HepG2 (cell line): Measurements from ENCODE around the gene ADCY7. TPM values are rescaled to one million over a fixed set of nuclear protein-coding genes. Genes with fewer than 3 reads are reported as not detected.

Experiments used
- ATAC-seq: fragments of 200-7000 bp; cut with Tn5 transposase; 3 replicates; pipeline ENCODE4 v1.9.1; 2020; ENCODE audit warnings: mild to moderate bottlenecking, moderate library complexity
- BruUV-seq: library from RNA; stranded (reverse); fragments of 400-500 nt; replicated peaks from 2 replicates; lab custom pipeline; 2021; lab: Mats Ljungman, UMichigan
- CTCF ChIA-PET: fragments of 300-600 bp; formaldehyde crosslinking; extraction: SDS; loops from one replicate; lab custom pipeline; 2021; ENCODE audit warnings: low total read pairs, inconsistent platforms, low intra/inter-chr PET ratio; lab: Yijun Ruan, JAX
- POLR2A ChIA-PET: fragments of 350-600 bp; sonication (Branson Sonifier 250); formaldehyde crosslinking; loops from one replicate; lab custom pipeline; 2020; ENCODE audit warnings: antibody characterized with exemption, inconsistent platforms; lab: Yijun Ruan, JAX
- DNase-seq: peaks from one replicate; pipeline ENCODE4 v3.0.0-alpha.2; 2015; ENCODE audit warnings: low spot score
- FAIRE-seq: peaks from 3 replicates; lab custom pipeline; 2011; peaks lifted over from hg19 to GRCh38; lab: Jason Lieb, UNC
- H2AFZ ChIP-seq: one replicate; pipeline ENCODE4 v1.6.1; 2011; ENCODE audit warnings: low read length, inconsistent platforms
- H3K27ac ChIP-seq: fragments of 300-600 bp; 3 replicates; pipeline ENCODE4 v1.8.0; 2011; ENCODE audit warnings: mixed run types, mild to moderate bottlenecking, mixed read lengths, low read length, inconsistent platforms; ENCODE audit not compliant: insufficient read depth; ENCODE audit errors: extremely low read length
- H3K27me3 ChIP-seq, 2 experiments: fragments of 200-600 bp in 1 of 2; 2 replicates in 1 of 2; 3 replicates in 1 of 2; pipeline versions ENCODE4 v1.6.0 to v1.8.0; 2011; ENCODE audit warnings: low read length in 2 of 2, mild to moderate bottlenecking in 2 of 2, moderate library complexity in 2 of 2, inconsistent platforms in 1 of 2; ENCODE audit not compliant: insufficient read depth in 2 of 2, control insufficient read depth in 1 of 2
- H3K36me3 ChIP-seq, 2 experiments: fragments of 200-600 bp in 1 of 2; replicated peaks in 1 of 2; 2 replicates in 1 of 2; 3 replicates in 1 of 2; pipeline versions ENCODE4 v1.5.1 to v1.8.0; 2011; ENCODE audit warnings: low read length in 2 of 2, inconsistent platforms in 1 of 2; ENCODE audit not compliant: insufficient read depth in 2 of 2, control insufficient read depth in 1 of 2
- H3K4me1 ChIP-seq: 2 replicates; pipeline ENCODE4 v1.5.1; 2012; ENCODE audit warnings: low read length, inconsistent platforms; ENCODE audit not compliant: insufficient read depth
- H3K4me2 ChIP-seq: 2 replicates; pipeline ENCODE4 v1.6.0; 2011; ENCODE audit warnings: low read depth, low read length, inconsistent platforms
- H3K4me3 ChIP-seq, 3 experiments: fragments of 200-600 bp in 1 of 3; sonication (generic), shearing (Covaris generic) in 1 of 3; replicated peaks in 1 of 3; 2 replicates each; pipeline ENCODE4 v1.5.1; 2011 to 2016; ENCODE audit warnings: low read length in 3 of 3, inconsistent platforms in 2 of 3, low read depth in 2 of 3, mild to moderate bottlenecking in 2 of 3, control low read depth in 1 of 3, mixed read lengths in 1 of 3; ENCODE audit not compliant: insufficient read depth in 1 of 3
- H3K79me2 ChIP-seq: one replicate; pipeline ENCODE4 v1.6.1; 2011; ENCODE audit warnings: low read length, inconsistent platforms; ENCODE audit not compliant: insufficient read depth
- H3K9ac ChIP-seq: 2 replicates; pipeline ENCODE4 v1.6.0; 2011; ENCODE audit warnings: mild to moderate bottlenecking, low read depth, low read length, inconsistent platforms; ENCODE audit not compliant: insufficient read depth
- H3K9me3 ChIP-seq: 2 replicates; pipeline ENCODE4 v1.5.1; 2012; ENCODE audit warnings: mild to moderate bottlenecking, low read length
- H4K20me1 ChIP-seq: 2 replicates; pipeline ENCODE4 v1.6.0; 2011; ENCODE audit warnings: inconsistent platforms, mild to moderate bottlenecking, low read length, moderate library complexity; ENCODE audit not compliant: insufficient read depth
- BATF2 ChIP-seq: sonication (generic); formaldehyde crosslinking; IDR thresholded peaks from 2 replicates; pipeline ENCODE4 v1.8.0; 2022; ENCODE audit warnings: mild to moderate bottlenecking, missing genetic modification reagents, moderate library complexity
- MXD3 ChIP-seq: IDR thresholded peaks from 2 replicates; pipeline ENCODE4 v1.6.1; 2016; ENCODE audit warnings: mild to moderate bottlenecking, missing biosample characterization, missing genetic modification reagents
- ZNF740 ChIP-seq: sonication (generic); formaldehyde crosslinking; IDR thresholded peaks from 2 replicates; pipeline ENCODE4 v1.4.0; 2020; ENCODE audit warnings: missing genetic modification reagents
- WGBS: methylation state at CpG from one replicate; pipeline ENCODE4 v1.1.6; 2017; ENCODE audit warnings: low lambda C conversion rate; 5-methylcytosine and 5-hydroxymethylcytosine counted together
- in situ Hi-C: cut with HindIII; loops from 2 replicates; pipeline ENCODE4 v1.10.0; 2017; ENCODE audit warnings: low pct_unique_long_range_greater_than_20kb; ENCODE audit not compliant: extremely low pct_ligation_motif_present
- intact Hi-C: fragments of 100-400 bp; cut with micrococcal nuclease; formaldehyde crosslinking; loops from one replicate; pipeline ENCODE4 v1.10.0; 2022; ENCODE audit not compliant: unreplicated experiment
- polyA plus RNA-seq, 8 experiments: library from polyadenylated mRNA; depleted of rRNA in 3 of 8; stranded (reverse) in 7 of 8; unstranded in 1 of 8; fragments of >200 nt; fragmentation: Illumina TruSeq in 4 of 8; extraction: Trizol in 4 of 8; gene quantifications; 2 replicates each; pipeline versions ENCODE4 v1.2.1 to v1.2.3, GENCODE V29; 2011 to 2016; ENCODE audit warnings: low read depth in 4 of 8, missing spikeins in 1 of 8, mixed read lengths in 1 of 8; ENCODE audit not compliant: insufficient read depth in 1 of 8
- total RNA-seq, 5 experiments: library from RNA; depleted of rRNA; stranded (reverse); fragments of >200 nt; fragmentation: Illumina TruSeq; extraction: Trizol; gene quantifications; 2 replicates each; pipeline ENCODE4 v1.2.3, GENCODE V29; 2016; ENCODE audit warnings: low read depth in 1 of 5

The ADCY7 gene
- total and polyA plus RNA-seq, 2 of the 13 experiments (the other 11 are each of a cell fraction or from before 2014, with no cell fraction given) = 2.2 to 4.3 TPM

- no peak for TF ChIP-seq BATF2
- no peak for TF ChIP-seq ZNF740 (CRISPR knock-in tag)
These were observed 9.7 kb upstream of the ADCY7 start (continued) for GRCh38 chr16:50256604-50257003.

GRCh38 chr16:50257876-50258275 is 8.5 kb upstream of the ADCY7 start:
- FAIRE-seq = no peak
- no peak overlapping the region for H3K4me2 ChIP-seq
- in situ Hi-C loops (no loop called here), intact Hi-C loops (loop anchor here (5.0 kb wide), 1 partner anchor 44 kb away; no protein-coding TSS in a partner anchor)
- ChIA-PET CTCF (no interaction called here), POLR2A (no interaction called here)
- no peaks in the 10 kb centered on the region for H3K79me2 ChIP-seq
- H3K9ac ChIP-seq = no peak overlapping the region
- no peaks in the 10 kb centered on the region for H3K36me3 ChIP-seq
- H3K27me3 ChIP-seq = peaks cover 6 to 37% of the 10 kb centered on the region in 2 experiments; a peak in 4 of 5 replicates
- no peak overlapping the region for H3K27ac ChIP-seq
- no peaks in the 10 kb centered on the region for H4K20me1 ChIP-seq
- peaks cover 40% of the 10 kb centered on the region for H3K4me1 ChIP-seq
- no peak overlapping the region for H3K4me3 ChIP-seq
- ATAC-seq = no peak
- 70% methylated on average over 9 of the region's 9 CpGs for WGBS
- no TSS peak for BruUV-seq
- no peak overlapping the region for H2AFZ ChIP-seq
- no peak for DNase-seq
- no peaks in the 10 kb centered on the region for H3K9me3 ChIP-seq
- TF ChIP-seq MXD3 (CRISPR knock-in tag) = no peak
